Upper lobe of left lung (tissue), 4 donors: ENCODE data around the gene GOLGA6L25.
"Not testable (repeated sequence)": the region's sequence is repeated elsewhere in the genome, so short reads cannot be mapped to it uniquely, and the experiment has no call there.

Source experiments
- EP300 ChIP-seq, 4 donors: sonication (generic); formaldehyde crosslinking; IDR thresholded peaks; one replicate each; pipeline ENCODE4 v1.5.1; 2017; ENCODE audit warnings: antibody characterized with exemption in 4 of 4, control low read depth in 2 of 4
- POLR2A ChIP-seq, 4 donors: fragments of 450-650 bp; IDR thresholded peaks; one replicate each; pipeline ENCODE4 v1.5.1; 2016 to 2017; ENCODE audit warnings: antibody characterized with exemption in 4 of 4, mild to moderate bottlenecking in 2 of 4
- POLR2AphosphoS5 ChIP-seq, 2 donors: sonication (generic); formaldehyde crosslinking; IDR thresholded peaks; one replicate each; pipeline ENCODE4 v1.5.1; 2017; ENCODE audit warnings: antibody characterized with exemption in 2 of 2
- TF ChIP-seq, protein P1 (sequence below), 6 experiments: fragments of 450-650 bp in 4 of 6; fragments of 200-600 bp in 2 of 6; sonication (generic) in 2 of 6; IDR thresholded peaks; one replicate each; pipeline ENCODE4 v1.5.1; 2016 to 2019; ENCODE audit warnings: antibody characterized with exemption in 6 of 6

GRCh38 chr15:28592395-28592794, 39.0 kb downstream of the GOLGA6L25 start:
- TF ChIP-seq POLR2A, EP300, POLR2AphosphoS5 (IDR thresholded peaks at IDR 0.05): not testable (repeated sequence)
- TF ChIP-seq, protein P1, sequence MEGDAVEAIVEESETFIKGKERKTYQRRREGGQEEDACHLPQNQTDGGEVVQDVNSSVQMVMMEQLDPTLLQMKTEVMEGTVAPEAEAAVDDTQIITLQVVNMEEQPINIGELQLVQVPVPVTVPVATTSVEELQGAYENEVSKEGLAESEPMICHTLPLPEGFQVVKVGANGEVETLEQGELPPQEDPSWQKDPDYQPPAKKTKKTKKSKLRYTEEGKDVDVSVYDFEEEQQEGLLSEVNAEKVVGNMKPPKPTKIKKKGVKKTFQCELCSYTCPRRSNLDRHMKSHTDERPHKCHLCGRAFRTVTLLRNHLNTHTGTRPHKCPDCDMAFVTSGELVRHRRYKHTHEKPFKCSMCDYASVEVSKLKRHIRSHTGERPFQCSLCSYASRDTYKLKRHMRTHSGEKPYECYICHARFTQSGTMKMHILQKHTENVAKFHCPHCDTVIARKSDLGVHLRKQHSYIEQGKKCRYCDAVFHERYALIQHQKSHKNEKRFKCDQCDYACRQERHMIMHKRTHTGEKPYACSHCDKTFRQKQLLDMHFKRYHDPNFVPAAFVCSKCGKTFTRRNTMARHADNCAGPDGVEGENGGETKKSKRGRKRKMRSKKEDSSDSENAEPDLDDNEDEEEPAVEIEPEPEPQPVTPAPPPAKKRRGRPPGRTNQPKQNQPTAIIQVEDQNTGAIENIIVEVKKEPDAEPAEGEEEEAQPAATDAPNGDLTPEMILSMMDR (IDR thresholded peaks at IDR 0.05): not testable (repeated sequence)
